Endothelial cell (in vitro differentiated cells): Measurements from ENCODE around the gene MGAT5. TPM values are rescaled to one million over a fixed set of nuclear protein-coding genes. Genes with fewer than 3 reads are reported as not detected.

ENCODE experiments used
- DNase-seq: peaks from one replicate; pipeline ENCODE4 v3.0.0; 2021; ENCODE audit warnings: low spot score
- H3K27ac Mint-ChIP-seq: one replicate; pipeline ENCODE4 v1.8.0; 2021; ENCODE audit warnings: mixed read lengths, inconsistent platforms; ENCODE audit not compliant: unreplicated experiment
- H3K27me3 Mint-ChIP-seq: one replicate; pipeline ENCODE4 v1.8.0; 2021; ENCODE audit warnings: mild to moderate bottlenecking, moderate library complexity, mixed read lengths, inconsistent platforms; ENCODE audit not compliant: unreplicated experiment
- H3K36me3 Mint-ChIP-seq: one replicate; pipeline ENCODE4 v1.8.0; 2021; ENCODE audit warnings: mild to moderate bottlenecking, low read depth, mixed read lengths, inconsistent platforms; ENCODE audit not compliant: unreplicated experiment
- H3K4me1 Mint-ChIP-seq: one replicate; pipeline ENCODE4 v1.8.0; 2021; ENCODE audit warnings: mild to moderate bottlenecking, mixed read lengths, inconsistent platforms; ENCODE audit not compliant: unreplicated experiment
- H3K4me3 Mint-ChIP-seq: one replicate; pipeline ENCODE4 v1.8.0; 2021; ENCODE audit warnings: mild to moderate bottlenecking, mixed read lengths, inconsistent platforms; ENCODE audit not compliant: unreplicated experiment
- H3K9me3 Mint-ChIP-seq: one replicate; pipeline ENCODE4 v1.8.0; 2021; ENCODE audit warnings: mixed read lengths, inconsistent platforms; ENCODE audit not compliant: unreplicated experiment
- CTCF ChIP-seq: fragments of 200-600 bp; sonication (generic); IDR thresholded peaks from one replicate; pipeline ENCODE4 v1.5.0; 2021; ENCODE audit warnings: antibody characterized with exemption; ENCODE audit not compliant: unreplicated experiment
- total RNA-seq: library from RNA; stranded (reverse); fragmentation: NEBNext Ultra II Directional; extraction: Animal tissue kit (Norgen Biotek cat#: 25700); gene quantifications from one replicate; pipeline ENCODE4 v1.2.1, GENCODE V29; 2021; ENCODE audit not compliant: unreplicated experiment

The MGAT5 gene
- total RNA-seq, 1 donor from 2014 or later: 124 TPM

GRCh38 chr2:134324430-134324829 lies 70.6 kb downstream of the MGAT5 start:
- peaks cover 21% of the 10 kb centered on the region for H3K36me3 Mint-ChIP-seq
- peaks cover 5% of the 10 kb centered on the region for H3K27me3 Mint-ChIP-seq
- no peaks in the 10 kb centered on the region for H3K9me3 Mint-ChIP-seq

GRCh38 chr2:134324947-134325346 lies 71.1 kb downstream of the MGAT5 start:
- no peak overlapping the region for H3K27ac Mint-ChIP-seq
- H3K27me3 Mint-ChIP-seq: peaks cover 5% of the 10 kb centered on the region
- no peak for TF ChIP-seq CTCF
- DNase-seq: no peak
- H3K36me3 Mint-ChIP-seq: peaks cover 16% of the 10 kb centered on the region
- H3K4me3 Mint-ChIP-seq: no peak overlapping the region
- H3K4me1 Mint-ChIP-seq: peaks cover 4% of the 10 kb centered on the region
- no peaks in the 10 kb centered on the region for H3K9me3 Mint-ChIP-seq

More at GRCh38 chr2:134324430-134324829, 70.6 kb downstream of the MGAT5 start:
- Mint-ChIP-seq H3K4me1 (peaks cover 4% of the 10 kb centered on the region), H3K4me3 (no peak overlapping the region), H3K27ac (no peak overlapping the region)
- no peak for DNase-seq
- no peak for TF ChIP-seq CTCF

DNA sequence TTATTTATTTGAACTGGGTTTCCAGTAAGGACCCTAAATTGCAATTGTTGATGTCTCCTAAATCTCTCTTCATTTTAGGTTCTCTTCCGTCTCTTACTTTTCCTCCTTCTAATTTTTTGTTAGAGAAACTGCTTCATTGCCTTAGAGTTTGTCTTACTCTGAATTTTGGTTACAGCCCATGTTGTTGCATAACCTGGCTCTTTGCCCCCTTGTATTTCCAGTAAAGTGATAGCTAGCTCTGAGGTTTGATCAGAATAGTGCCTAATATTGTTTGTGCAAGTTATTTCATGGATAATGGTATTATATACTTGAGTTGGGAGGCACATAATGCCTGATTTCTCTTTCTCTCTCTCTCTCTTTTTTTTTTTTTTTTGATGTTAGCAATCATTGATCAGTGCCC lies 71.8 kb downstream of the MGAT5 start:
- no peak overlapping the region for H3K27ac Mint-ChIP-seq
- no peak for TF ChIP-seq CTCF
- H3K4me1 Mint-ChIP-seq: peaks cover 4% of the 10 kb centered on the region
- no peak overlapping the region for H3K4me3 Mint-ChIP-seq
- H3K36me3 Mint-ChIP-seq: peaks cover 15% of the 10 kb centered on the region
- no peaks in the 10 kb centered on the region for H3K9me3 Mint-ChIP-seq
- DNase-seq: no peak
- peaks cover 4% of the 10 kb centered on the region for H3K27me3 Mint-ChIP-seq

DNA sequence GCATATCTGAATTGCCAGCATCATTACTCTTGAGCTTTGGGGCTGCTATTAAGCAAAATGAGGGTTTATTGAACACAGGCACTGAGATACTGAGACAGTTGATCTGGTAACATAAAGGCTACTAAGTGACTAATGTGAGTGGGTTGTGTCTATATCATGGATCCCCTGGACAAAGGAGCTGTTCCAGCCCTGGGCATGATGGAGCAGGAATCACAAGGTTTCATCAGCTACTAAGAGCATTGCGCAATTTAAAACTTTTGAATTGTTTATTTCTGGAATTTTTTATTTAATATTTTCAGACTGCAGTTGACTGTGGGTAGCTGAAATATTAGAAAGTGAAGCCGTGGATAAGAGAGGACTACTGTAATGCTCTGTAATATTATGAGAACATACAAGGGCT lies 73.5 kb downstream of the MGAT5 start:
- H3K27me3 Mint-ChIP-seq: peaks cover 2% of the 10 kb centered on the region
- no peaks in the 10 kb centered on the region for H3K9me3 Mint-ChIP-seq
- no peak overlapping the region for H3K4me3 Mint-ChIP-seq
- H3K36me3 Mint-ChIP-seq: peaks cover 18% of the 10 kb centered on the region
- peaks cover 4% of the 10 kb centered on the region for H3K4me1 Mint-ChIP-seq
- H3K27ac Mint-ChIP-seq: no peak overlapping the region
- no peak for TF ChIP-seq CTCF
- DNase-seq: no peak

DNA sequence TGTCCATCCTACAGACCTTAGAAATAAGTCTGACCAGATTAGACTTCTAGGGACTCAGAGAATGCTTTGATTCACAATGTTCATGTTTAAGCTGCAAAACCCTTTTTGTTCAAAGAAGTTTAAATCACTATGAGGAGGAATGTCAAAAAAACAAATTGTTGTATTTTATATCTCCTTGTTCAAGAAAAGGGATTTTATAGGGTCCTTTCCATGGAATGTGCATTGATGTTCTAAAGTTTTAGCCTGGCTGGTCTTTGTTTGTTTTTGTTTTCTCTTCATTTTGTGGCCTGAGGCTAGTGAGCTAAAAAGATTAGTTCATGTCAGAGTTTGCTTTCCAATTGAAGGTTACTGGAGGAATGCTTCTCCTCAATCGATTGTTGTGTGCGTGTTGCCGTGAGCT lies 77.2 kb downstream of the MGAT5 start:
- peaks cover 10% of the 10 kb centered on the region for H3K36me3 Mint-ChIP-seq
- H3K4me3 Mint-ChIP-seq: peak overlapping the region; percentile 60
- H3K27ac Mint-ChIP-seq: no peak overlapping the region
- H3K4me1 Mint-ChIP-seq: peaks cover 9% of the 10 kb centered on the region
- DNase-seq: no peak
- H3K9me3 Mint-ChIP-seq: no peaks in the 10 kb centered on the region
- peaks cover 4% of the 10 kb centered on the region for H3K27me3 Mint-ChIP-seq
- no peak for TF ChIP-seq CTCF
